CD8-positive, alpha-beta memory T cell (primary cell): Measurements from ENCODE around the gene CD9. TPM values are rescaled to one million over a fixed set of nuclear protein-coding genes. Genes with fewer than 3 reads are reported as not detected.
"Not testable (repeated sequence)": the region's sequence is repeated elsewhere in the genome, so short reads cannot be mapped to it uniquely, and the experiment has no call there.

Experiments
- CTCF ChIA-PET: fragments of 350-600 bp; sonication (Branson Sonifier 250); formaldehyde crosslinking; loops from one replicate; lab custom pipeline; 2021; ENCODE audit warnings: antibody characterized with exemption; lab: Charles Lee
- POLR2A ChIA-PET: fragments of 350-600 bp; sonication (Branson Sonifier 250); formaldehyde crosslinking; loops from one replicate; lab custom pipeline; 2021; ENCODE audit warnings: antibody characterized with exemption; lab: Charles Lee
- DNase-seq, 5 donors: peaks; one replicate each; pipeline versions ENCODE4 v3.0.0 to v3.0.0-alpha.2; 2020 to 2022; ENCODE audit warnings: mixed read lengths in 1 of 5
- H3K27ac ChIP-seq: one replicate; pipeline ENCODE4 v1.7.0; 2013; ENCODE audit warnings: low read depth, mild to moderate bottlenecking, low read length, moderate library complexity
- H3K27me3 ChIP-seq: 2 replicates; pipeline ENCODE4 v1.7.0; 2013; ENCODE audit warnings: low read length, mild to moderate bottlenecking; ENCODE audit not compliant: insufficient read depth, poor library complexity, severe bottlenecking
- H3K36me3 ChIP-seq: 2 replicates; pipeline ENCODE4 v1.7.0; 2013; ENCODE audit warnings: mild to moderate bottlenecking, low read length, moderate library complexity; ENCODE audit not compliant: insufficient read depth
- H3K4me1 ChIP-seq: 2 replicates; pipeline ENCODE4 v1.7.0; 2013; ENCODE audit warnings: mild to moderate bottlenecking, low read length, moderate library complexity; ENCODE audit not compliant: insufficient read depth
- H3K4me3 ChIP-seq: 2 replicates; pipeline ENCODE4 v1.7.0; 2013; ENCODE audit warnings: mild to moderate bottlenecking, low read length
- H3K9me3 ChIP-seq: 2 replicates; pipeline ENCODE4 v1.7.0; 2013; ENCODE audit warnings: mild to moderate bottlenecking, low read length
- H3K27ac Mint-ChIP-seq, 8 donors: one replicate each; pipeline ENCODE4 v1.8.0; 2020 to 2021; ENCODE audit warnings: mixed read lengths in 8 of 8, mild to moderate bottlenecking in 6 of 8, inconsistent platforms in 3 of 8, moderate library complexity in 3 of 8
- H3K27me3 Mint-ChIP-seq, 2 donors: one replicate each; pipeline ENCODE4 v1.8.0; 2020 to 2021; ENCODE audit warnings: mixed read lengths in 2 of 2, mild to moderate bottlenecking in 1 of 2, moderate library complexity in 1 of 2
- H3K36me3 Mint-ChIP-seq, 3 donors: one replicate each; pipeline ENCODE4 v1.8.0; 2020 to 2021; ENCODE audit warnings: mixed read lengths in 3 of 3, inconsistent platforms in 1 of 3, mild to moderate bottlenecking in 1 of 3
- H3K4me1 Mint-ChIP-seq, 3 donors: one replicate each; pipeline ENCODE4 v1.8.0; 2020 to 2021; ENCODE audit warnings: mixed read lengths in 3 of 3, inconsistent platforms in 1 of 3, mild to moderate bottlenecking in 1 of 3
- H3K4me3 Mint-ChIP-seq, 7 donors: one replicate each; pipeline ENCODE4 v1.8.0; 2020 to 2021; ENCODE audit warnings: mixed read lengths in 7 of 7, mild to moderate bottlenecking in 6 of 7, moderate library complexity in 4 of 7, inconsistent platforms in 2 of 7
- H3K9me3 Mint-ChIP-seq, 5 donors: one replicate each; pipeline ENCODE4 v1.8.0; 2020 to 2022; ENCODE audit warnings: mixed read lengths in 5 of 5, mild to moderate bottlenecking in 3 of 5, moderate library complexity in 2 of 5, inconsistent platforms in 1 of 5
- polyA plus RNA-seq: library from polyadenylated mRNA; unstranded; fragments of 300-500 nt; fragmentation: Illumina TruSeq; gene quantifications from one replicate; pipeline ENCODE4 v1.2.3, GENCODE V29; 2021
- total RNA-seq, 2 experiments: library from RNA; stranded (reverse); gene quantifications; one replicate each; pipeline ENCODE4 v1.2.3, GENCODE V29; 2021

CD9 gene, protein sequence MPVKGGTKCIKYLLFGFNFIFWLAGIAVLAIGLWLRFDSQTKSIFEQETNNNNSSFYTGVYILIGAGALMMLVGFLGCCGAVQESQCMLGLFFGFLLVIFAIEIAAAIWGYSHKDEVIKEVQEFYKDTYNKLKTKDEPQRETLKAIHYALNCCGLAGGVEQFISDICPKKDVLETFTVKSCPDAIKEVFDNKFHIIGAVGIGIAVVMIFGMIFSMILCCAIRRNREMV
- total RNA-seq: 10 to 100 TPM; 13.5 to 16.2 TPM
- 6.9 TPM for polyA plus RNA-seq

DNA sequence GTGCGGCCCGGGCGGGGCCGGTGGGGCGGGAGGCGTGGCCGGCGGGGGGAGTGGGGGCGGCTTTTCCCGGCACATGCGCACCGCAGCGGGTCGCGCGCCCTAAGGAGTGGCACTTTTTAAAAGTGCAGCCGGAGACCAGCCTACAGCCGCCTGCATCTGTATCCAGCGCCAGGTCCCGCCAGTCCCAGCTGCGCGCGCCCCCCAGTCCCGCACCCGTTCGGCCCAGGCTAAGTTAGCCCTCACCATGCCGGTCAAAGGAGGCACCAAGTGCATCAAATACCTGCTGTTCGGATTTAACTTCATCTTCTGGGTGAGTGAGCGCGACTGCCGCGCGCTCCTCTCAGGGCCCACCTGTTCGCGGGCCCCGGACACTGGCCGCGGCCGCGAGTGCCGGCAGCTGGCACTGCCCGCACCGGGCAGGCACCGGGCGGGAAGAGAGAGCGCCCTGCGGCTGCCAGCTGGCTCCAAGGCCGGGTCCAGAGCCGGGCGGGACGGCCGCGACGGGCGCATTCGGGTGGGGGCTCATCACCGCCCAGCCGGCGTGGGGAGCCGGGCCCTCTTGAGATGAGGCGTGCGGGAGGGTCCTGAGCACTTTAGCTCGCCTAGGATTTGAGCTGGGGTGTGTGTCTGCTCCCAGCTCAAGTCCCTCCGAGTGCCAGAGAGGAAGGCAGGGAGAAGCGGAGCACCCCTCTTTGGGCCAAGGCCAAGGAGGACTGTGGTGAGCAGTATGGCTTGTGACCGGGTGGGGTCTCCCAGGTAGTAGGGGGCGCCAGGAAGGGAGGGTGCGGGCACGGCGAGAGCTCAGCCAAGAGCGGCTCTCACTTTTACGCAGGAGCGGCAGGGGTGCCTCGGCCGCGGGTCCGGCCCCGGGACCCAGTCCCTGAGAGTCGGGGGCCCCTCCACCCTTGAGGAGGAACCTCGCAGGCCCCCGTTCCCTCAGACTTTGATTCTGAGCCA lies at the start of gene CD9:
Gene CD9 (plus strand): TSS at position 145 of the 957 bp plus-strand sequence. CDS start 100 bp downstream, at position 245.
- Mint-ChIP-seq H3K4me1 (peaks cover 5 to 32% (median 8%) of the 10 kb centered on the region in 3 donors), H3K36me3 (no peaks in the 10 kb centered on the region), H3K9me3 (no peaks in the 10 kb centered on the region), H3K4me3 (peak within 1 kb of the TSS; percentile 28 to 83 (median 65)), H3K27ac (peak within 1 kb of the TSS in 3 of 8 donors; percentile 38 to 50 (median 50)), H3K27me3 (peaks cover 26 to 53% of the 10 kb centered on the region in 2 donors)
- H3K4me3 ChIP-seq: peak within 1 kb of the TSS; percentile 43
- CTCF ChIA-PET: interaction anchor here (0.9 to 2.5 kb wide), 6 partner anchors 8 to 86 kb away, joined by 3 to 17 read pairs (median 4); no protein-coding TSS in a partner anchor
- peaks cover 25% of the 10 kb centered on the region for H3K27me3 ChIP-seq
- H3K4me1 ChIP-seq: peaks cover 17% of the 10 kb centered on the region
- DNase-seq: peak in 2 of 5 donors; percentile 37 to 53
- no peak within 1 kb of the TSS for H3K27ac ChIP-seq
- H3K9me3 ChIP-seq: no peaks in the 10 kb centered on the region
- POLR2A ChIA-PET: interaction anchor here (1.4 kb wide), 1 partner anchor 30 kb away, joined by 4 read pairs; no protein-coding TSS in a partner anchor
- H3K36me3 ChIP-seq: no peaks in the 10 kb centered on the region

DNA sequence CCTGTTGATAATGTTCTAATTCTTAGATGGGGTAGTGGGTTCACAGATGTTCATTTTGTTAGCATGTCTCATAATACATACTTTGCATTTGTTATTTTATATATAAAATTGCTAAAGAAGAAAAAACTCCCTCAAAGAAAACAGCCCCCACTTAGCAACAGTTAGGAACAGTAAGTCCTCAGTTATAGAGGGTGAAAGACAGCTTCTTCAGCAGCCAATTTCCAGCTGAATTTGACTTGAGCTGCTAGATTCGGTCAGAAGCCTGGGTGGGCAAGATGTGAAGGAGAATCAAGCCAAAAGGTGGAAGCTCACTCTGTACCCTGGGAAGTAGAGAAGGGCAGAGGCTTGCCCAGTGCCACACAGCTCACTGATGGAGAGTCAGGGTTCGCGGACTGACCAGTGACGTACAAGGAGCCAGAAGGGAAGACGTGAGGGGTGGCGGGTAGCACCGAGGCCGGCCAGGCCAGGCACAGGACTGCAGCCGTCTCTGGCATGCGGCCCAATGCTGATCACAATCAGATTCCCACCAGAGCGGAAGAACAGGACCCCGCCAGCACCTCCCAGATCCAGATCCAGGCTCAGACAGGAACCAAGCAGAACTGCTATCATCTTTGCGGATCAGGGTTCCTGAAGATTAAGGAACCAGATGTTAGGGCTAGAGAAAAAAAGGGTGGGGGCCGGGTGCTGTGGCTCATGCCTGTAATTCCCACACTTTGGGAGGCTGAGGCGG lies 45.3 kb upstream of the CD9 start:
- Histone ChIP-seq H3K4me1 (no peaks in the 10 kb centered on the region), H3K27ac (no peak overlapping the region), H3K36me3 (no peaks in the 10 kb centered on the region), H3K27me3 (no peaks in the 10 kb centered on the region), H3K9me3 (no peaks in the 10 kb centered on the region), H3K4me3 (no peak overlapping the region)
- Mint-ChIP-seq H3K36me3 (no peaks in the 10 kb centered on the region), H3K27ac (no peak overlapping the region), H3K27me3 (peaks cover 0 to 25% of the 10 kb centered on the region in 2 donors), H3K4me1 (no peaks in the 10 kb centered on the region), H3K4me3 (no peak overlapping the region), H3K9me3 (peaks cover 0 to 1% (median 0%) of the 10 kb centered on the region in 5 donors)
- CTCF ChIA-PET: no interaction called here
- POLR2A ChIA-PET: no interaction called here
- no peak for DNase-seq

DNA sequence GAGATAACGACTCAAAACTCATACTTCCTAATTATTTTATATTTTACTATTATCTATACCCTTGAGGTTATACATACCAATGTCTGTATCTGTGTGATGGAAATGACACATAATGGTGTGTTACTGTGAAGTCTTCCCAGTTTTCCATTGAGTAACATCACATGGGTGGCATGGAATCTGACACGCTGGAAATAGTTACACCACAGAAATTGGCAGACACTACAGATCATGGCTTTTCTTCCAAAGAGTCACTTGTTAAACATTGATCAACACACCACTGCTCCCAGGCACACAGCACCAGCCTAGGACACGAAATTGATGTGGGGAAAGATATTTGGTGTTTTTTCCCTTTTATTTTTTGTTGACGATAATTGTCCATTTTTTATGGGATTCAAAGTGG lies 42.7 kb upstream of the CD9 start:
- Mint-ChIP-seq H3K27me3 (peaks cover 4 to 32% of the 10 kb centered on the region in 2 donors), H3K4me3 (no peak overlapping the region), H3K36me3 (no peaks in the 10 kb centered on the region), H3K9me3 (peaks cover 0 to 1% (median 0%) of the 10 kb centered on the region in 5 donors), H3K4me1 (no peaks in the 10 kb centered on the region), H3K27ac (no peak overlapping the region)
- ChIA-PET CTCF (interaction anchor here (1.1 kb wide), 1 partner anchor 9 kb away, joined by 3 read pairs; no protein-coding TSS in a partner anchor), POLR2A (interaction anchor here (0.6 kb wide), 1 partner anchor 12 kb away, joined by 5 read pairs; no protein-coding TSS in a partner anchor)
- no peaks in the 10 kb centered on the region for H3K36me3 ChIP-seq
- H3K9me3 ChIP-seq: no peaks in the 10 kb centered on the region
- no peak for DNase-seq
- H3K4me3 ChIP-seq: no peak overlapping the region
- no peaks in the 10 kb centered on the region for H3K4me1 ChIP-seq
- H3K27me3 ChIP-seq: no peaks in the 10 kb centered on the region
- no peak overlapping the region for H3K27ac ChIP-seq

DNA sequence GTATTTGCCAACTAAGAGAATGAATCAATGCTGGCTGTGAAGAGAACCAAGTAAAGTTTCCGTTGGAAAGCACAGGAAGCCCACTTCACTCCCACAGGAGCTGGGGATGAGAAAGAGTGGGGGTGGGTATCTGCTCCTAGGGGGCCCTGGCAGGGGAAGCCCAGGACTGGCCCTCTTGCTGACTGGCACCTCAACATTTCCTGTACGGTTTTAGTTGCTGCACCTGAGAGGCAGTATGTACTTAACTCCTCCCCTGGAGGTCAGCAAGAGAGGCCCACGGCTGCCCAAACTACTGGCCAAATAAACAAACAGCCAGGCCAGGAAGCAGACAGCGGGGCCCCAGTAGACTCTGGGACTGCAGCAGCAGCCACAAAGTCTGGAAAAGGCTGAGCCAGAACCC lies 41.9 kb upstream of the CD9 start:
- no peak for DNase-seq
- Histone ChIP-seq H3K27ac (no peak overlapping the region), H3K4me1 (no peaks in the 10 kb centered on the region), H3K9me3 (no peaks in the 10 kb centered on the region), H3K27me3 (no peaks in the 10 kb centered on the region), H3K36me3 (no peaks in the 10 kb centered on the region), H3K4me3 (no peak overlapping the region)
- POLR2A ChIA-PET: no interaction called here
- no peak overlapping the region for H3K4me3 Mint-ChIP-seq
- H3K36me3 Mint-ChIP-seq: no peaks in the 10 kb centered on the region
- no peak overlapping the region for H3K27ac Mint-ChIP-seq
- peaks cover 4 to 32% of the 10 kb centered on the region in 2 donors for H3K27me3 Mint-ChIP-seq
- no peaks in the 10 kb centered on the region for H3K4me1 Mint-ChIP-seq
- CTCF ChIA-PET: interaction anchor here (1.1 kb wide), 1 partner anchor 8 kb away, joined by 3 read pairs; no protein-coding TSS in a partner anchor
- peaks cover 0 to 1% (median 0%) of the 10 kb centered on the region in 5 donors for H3K9me3 Mint-ChIP-seq

DNA sequence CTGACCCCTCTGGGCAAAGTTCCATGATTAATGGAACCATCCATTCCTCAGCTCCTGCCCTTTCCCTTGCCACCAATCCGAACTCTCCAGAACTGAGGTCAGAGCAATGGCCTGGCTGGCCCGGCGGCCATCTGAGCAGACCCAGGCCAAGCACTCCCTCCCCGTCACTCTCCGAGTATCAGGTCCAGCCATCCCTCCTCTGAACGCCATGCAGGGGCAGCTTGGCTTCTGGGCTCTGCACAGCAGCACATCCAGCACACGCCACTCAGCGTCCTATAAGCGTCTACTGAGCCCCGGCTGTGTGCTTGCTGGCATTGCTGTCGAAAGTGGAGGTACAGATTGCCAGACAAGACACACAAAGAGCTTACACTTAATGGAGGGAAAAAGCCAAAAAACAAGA lies 41.5 kb upstream of the CD9 start:
- CTCF ChIA-PET: interaction anchor here (1.1 kb wide), 1 partner anchor 8 kb away, joined by 3 read pairs; no protein-coding TSS in a partner anchor

DNA sequence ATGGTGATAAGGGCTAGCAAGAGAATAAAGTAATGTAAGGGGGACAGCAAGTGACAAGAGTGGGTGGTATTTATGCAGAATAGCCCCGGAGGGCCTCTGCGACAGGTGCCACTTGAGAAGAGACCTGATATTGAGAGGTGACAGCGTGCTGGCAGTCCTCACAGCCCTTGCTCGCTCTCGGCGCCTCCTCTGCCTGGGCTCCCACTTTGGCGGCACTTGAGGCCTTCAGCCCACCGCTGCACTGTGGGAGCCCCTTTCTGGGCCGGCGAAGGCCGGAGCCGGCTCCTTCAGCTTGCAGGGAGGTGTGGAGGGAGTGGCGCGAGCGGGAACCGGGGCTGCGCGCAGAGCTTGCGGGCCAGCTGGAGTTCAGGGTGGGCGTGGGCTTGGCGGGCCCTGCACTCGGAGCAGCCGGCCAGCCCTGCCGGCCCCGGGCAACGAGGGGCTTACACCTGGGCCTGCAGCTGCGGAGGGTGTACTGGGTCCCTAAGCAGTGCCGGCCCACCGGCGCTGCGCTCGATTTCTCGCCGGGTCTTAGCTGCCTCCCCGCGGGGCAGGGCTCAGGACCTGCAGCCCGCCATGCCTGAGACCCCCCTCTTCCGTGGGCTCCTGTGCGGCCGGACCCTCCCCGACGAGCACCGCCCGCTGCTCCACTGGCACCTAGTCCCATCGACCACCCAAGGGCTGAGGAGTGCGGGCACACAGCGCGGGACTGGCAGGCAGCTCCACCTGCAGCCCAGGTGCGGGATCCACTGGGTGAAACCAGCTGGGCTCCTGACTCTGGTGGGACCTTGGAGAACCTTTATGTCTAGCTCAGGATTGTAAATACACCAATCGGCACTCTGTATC lies 40.8 kb upstream of the CD9 start:
- H3K4me3 Mint-ChIP-seq, H3K27ac ChIP-seq, H3K27me3 ChIP-seq, H3K4me1 ChIP-seq, CTCF ChIA-PET, H3K9me3 Mint-ChIP-seq, DNase-seq, H3K4me1 Mint-ChIP-seq, H3K36me3 ChIP-seq, H3K9me3 ChIP-seq, POLR2A ChIA-PET, H3K27ac Mint-ChIP-seq, H3K4me3 ChIP-seq, H3K36me3 Mint-ChIP-seq: not testable (repeated sequence)
- H3K27me3 Mint-ChIP-seq: peaks cover 4 to 32% of the 10 kb centered on the region in 2 donors

More for the DNA sequence above, 41.5 kb upstream of the CD9 start:
- Mint-ChIP-seq H3K9me3 (peaks cover 0 to 1% (median 0%) of the 10 kb centered on the region in 5 donors), H3K27me3 (peaks cover 4 to 32% of the 10 kb centered on the region in 2 donors), H3K27ac (no peak overlapping the region), H3K36me3 (no peaks in the 10 kb centered on the region), H3K4me3 (no peak overlapping the region), H3K4me1 (no peaks in the 10 kb centered on the region)
- Histone ChIP-seq H3K9me3 (no peaks in the 10 kb centered on the region), H3K27me3 (no peaks in the 10 kb centered on the region), H3K27ac (no peak overlapping the region), H3K4me1 (no peaks in the 10 kb centered on the region), H3K36me3 (no peaks in the 10 kb centered on the region), H3K4me3 (no peak overlapping the region)
- POLR2A ChIA-PET: no interaction called here
- DNase-seq: no peak

DNA sequence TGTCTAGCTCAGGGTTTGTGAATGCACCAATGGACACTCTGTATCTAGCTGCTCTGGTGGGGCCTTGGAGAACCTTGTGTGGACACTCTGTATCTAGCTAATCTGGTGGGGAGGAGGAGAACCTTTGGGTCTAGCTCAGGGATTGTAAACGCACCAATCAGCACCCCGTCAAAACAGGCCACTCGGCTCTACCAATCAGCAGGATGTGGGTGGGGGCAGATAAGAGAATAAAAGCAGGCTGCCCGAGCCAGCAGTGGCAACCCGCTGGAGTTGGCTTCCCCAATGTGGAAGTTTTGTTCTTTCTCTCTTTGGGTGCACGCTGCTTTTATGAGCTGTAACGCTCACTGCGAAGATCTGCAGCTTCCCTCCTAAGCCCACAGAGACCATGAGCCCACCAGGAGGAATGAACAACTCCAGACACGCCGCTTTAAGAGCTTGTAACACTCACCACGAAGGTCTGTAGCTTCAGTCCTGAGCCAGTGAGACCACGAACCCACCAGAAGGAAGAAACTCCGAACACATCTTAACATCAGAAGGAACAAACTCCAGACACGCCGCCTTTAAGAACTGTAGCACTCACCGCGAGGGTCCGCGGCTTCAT lies 40.1 kb upstream of the CD9 start:
- H3K4me1 ChIP-seq, H3K4me3 ChIP-seq, H3K4me1 Mint-ChIP-seq, H3K27ac Mint-ChIP-seq, H3K9me3 Mint-ChIP-seq, DNase-seq, H3K4me3 Mint-ChIP-seq, H3K36me3 ChIP-seq, H3K27ac ChIP-seq, H3K27me3 ChIP-seq, CTCF ChIA-PET, H3K36me3 Mint-ChIP-seq, POLR2A ChIA-PET, H3K9me3 ChIP-seq: not testable (repeated sequence)
- peaks cover 5 to 28% of the 10 kb centered on the region in 2 donors for H3K27me3 Mint-ChIP-seq
